Endothelial cell of umbilical vein (primary cell): ENCODE results near the gene TFAM. TPM values are rescaled to one million over a fixed set of nuclear protein-coding genes. Genes with fewer than 3 reads are reported as not detected.
"Not testable (repeated sequence)": the region's sequence is repeated elsewhere in the genome, so short reads cannot be mapped to it uniquely, and the experiment has no call there.

Source experiments
- BruUV-seq: library from RNA; stranded (reverse); fragments of 400-500 nt; replicated peaks from 2 replicates; lab custom pipeline; 2021; lab: Mats Ljungman, UMichigan
- CTCF ChIA-PET: fragments of 300-600, 350-600 bp; sonication (Branson Sonifier 250); formaldehyde crosslinking; loops from one replicate; lab custom pipeline; 2021; ENCODE audit warnings: antibody characterized with exemption, inconsistent platforms; lab: Charles Lee
- POLR2A ChIA-PET: fragments of 300-600, 350-600 bp; sonication (Branson Sonifier 250); formaldehyde crosslinking; loops from one replicate; lab custom pipeline; 2021; ENCODE audit warnings: antibody characterized with exemption, inconsistent platforms; lab: Charles Lee
- DNase-seq: peaks from one replicate; pipeline ENCODE4 v3.0.0-alpha.2; 2011; ENCODE audit warnings: low read depth, low spot score
- FAIRE-seq: peaks from 2 replicates; lab custom pipeline; 2011; peaks lifted over from hg19 to GRCh38; lab: Jason Lieb, UNC
- H2AFZ ChIP-seq: 2 replicates; pipeline ENCODE4 v1.6.0; 2012; ENCODE audit warnings: low read depth, low read length, control low read depth, inconsistent platforms
- H3K27ac ChIP-seq: 2 replicates; pipeline ENCODE4 v1.5.1; 2011; ENCODE audit warnings: low read depth, mild to moderate bottlenecking, control low read depth, low read length, moderate library complexity; ENCODE audit not compliant: insufficient read depth
- H3K27me3 ChIP-seq, 2 experiments: 2 replicates each; pipeline versions ENCODE4 v1.6.0 to v1.6.1; 2011; ENCODE audit warnings: low read length in 2 of 2, mixed read lengths in 1 of 2; ENCODE audit not compliant: control insufficient read depth in 2 of 2, insufficient read depth in 2 of 2
- H3K36me3 ChIP-seq, 2 experiments: 2 replicates in 1 of 2; 3 replicates in 1 of 2; pipeline ENCODE4 v1.5.1; 2011; ENCODE audit warnings: low read length in 2 of 2, mild to moderate bottlenecking in 1 of 2, moderate library complexity in 1 of 2; ENCODE audit not compliant: control insufficient read depth in 2 of 2, insufficient read depth in 2 of 2; ENCODE audit errors: extremely low read depth in 1 of 2
- H3K4me1 ChIP-seq: 3 replicates; pipeline ENCODE4 v1.5.1; 2011; ENCODE audit warnings: mild to moderate bottlenecking, low read length; ENCODE audit not compliant: control insufficient read depth, insufficient read depth; ENCODE audit errors: extremely low read depth
- H3K4me2 ChIP-seq: 2 replicates; pipeline ENCODE4 v1.6.1; 2011; ENCODE audit warnings: low read length, control low read depth, mixed read lengths; ENCODE audit not compliant: insufficient read depth
- H3K4me3 ChIP-seq, 3 experiments: fragments of 200-600 bp in 1 of 3; sonication (generic), shearing (Covaris generic) in 1 of 3; replicated peaks in 1 of 3; 2 replicates each; pipeline ENCODE4 v1.5.1; 2011 to 2016; ENCODE audit warnings: control low read depth in 3 of 3, low read length in 3 of 3, mild to moderate bottlenecking in 2 of 3, inconsistent platforms in 1 of 3, low read depth in 1 of 3, moderate library complexity in 1 of 3; ENCODE audit not compliant: insufficient read depth in 1 of 3
- H3K79me2 ChIP-seq: 2 replicates; pipeline ENCODE4 v1.6.0; 2012; ENCODE audit warnings: low read length, inconsistent platforms; ENCODE audit not compliant: control insufficient read depth, insufficient read depth
- H3K9ac ChIP-seq: replicated peaks from 2 replicates; pipeline ENCODE3; 2011; ENCODE audit warnings: low read length, control low read depth; ENCODE audit not compliant: insufficient read depth; ENCODE audit errors: extremely low read depth
- H3K9me1 ChIP-seq: replicated peaks from 3 replicates; pipeline ENCODE4 v1.6.0; 2011; ENCODE audit warnings: mild to moderate bottlenecking, low read length; ENCODE audit not compliant: control insufficient read depth, insufficient read depth; ENCODE audit errors: extremely low read depth
- H3K9me3 ChIP-seq: replicated peaks from 2 replicates; pipeline ENCODE4 v1.5.1; 2012; ENCODE audit warnings: low read length, inconsistent platforms; ENCODE audit not compliant: control insufficient read depth, insufficient read depth
- H4K20me1 ChIP-seq: replicated peaks from 2 replicates; pipeline ENCODE3; 2011; ENCODE audit warnings: mild to moderate bottlenecking, low read length; ENCODE audit not compliant: control insufficient read depth, insufficient read depth; ENCODE audit errors: extremely low read depth
- EZH2 ChIP-seq: IDR thresholded peaks from 2 replicates; pipeline ENCODE4 v1.6.1; 2012; ENCODE audit warnings: borderline replicate concordance, low read depth, mild to moderate bottlenecking, moderate library complexity, low read length, inconsistent platforms; ENCODE audit not compliant: severe bottlenecking
- POLR2A ChIP-seq: IDR thresholded peaks from 2 replicates; pipeline ENCODE4 v1.6.1; 2012; ENCODE audit warnings: low read depth, mild to moderate bottlenecking, control low read depth, low read length
- dilution Hi-C: fragments of 300-500 bp; cut with MboI; formaldehyde crosslinking; loops from one replicate; pipeline ENCODE4 v1.15.0; 2019; ENCODE audit warnings: low sequenced_read_pairs; ENCODE audit not compliant: extremely low pct_ligation_motif_present
- intact Hi-C: fragments of 100-400 bp; cut with micrococcal nuclease; formaldehyde crosslinking; loops from one replicate; pipeline ENCODE4 v1.10.0; 2022
- polyA plus RNA-seq, 4 experiments: library from polyadenylated mRNA; depleted of rRNA in 3 of 4; stranded (reverse) in 3 of 4; unstranded in 1 of 4; fragments of >200 nt; gene quantifications; 2 replicates each; pipeline versions ENCODE4 v1.2.1 to v1.2.3, GENCODE V29; 2011 to 2012; ENCODE audit warnings: missing spikeins in 1 of 4
- total RNA-seq: library from RNA; stranded (reverse); gene quantifications from 2 replicates; pipeline ENCODE4 v1.2.3, GENCODE V29; 2021

Gene TFAM
- total and polyA plus RNA-seq, 2 donors (not counting 3 experiments of a cell fraction or from before 2014, with no cell fraction given) = 21.3 to 45.1 TPM

GRCh38 chr10:58415757-58416156, 30.5 kb downstream of the TFAM start:
- H3K79me2 ChIP-seq = no peaks in the 10 kb centered on the region
- H2AFZ ChIP-seq = no peak overlapping the region
- ChIA-PET POLR2A (no interaction called here), CTCF (no interaction called here)
- DNase-seq (no peak), FAIRE-seq (no peak)
- no peak overlapping the region for H3K4me3 ChIP-seq
- no peaks in the 10 kb centered on the region for H3K9me3 ChIP-seq
- dilution Hi-C loops = no loop called here
- intact Hi-C loops = no loop called here
- H4K20me1 ChIP-seq = no peaks in the 10 kb centered on the region
- H3K9me1 ChIP-seq = no peaks in the 10 kb centered on the region
- TF ChIP-seq POLR2A = no peak
- TF ChIP-seq EZH2 = no peak
- no peaks in the 10 kb centered on the region for H3K4me1 ChIP-seq
- H3K9ac ChIP-seq = no peak overlapping the region
- BruUV-seq = no TSS peak
- H3K27ac ChIP-seq = no peak overlapping the region
- no peak overlapping the region for H3K4me2 ChIP-seq
- H3K36me3 ChIP-seq = no peaks in the 10 kb centered on the region
- no peaks in the 10 kb centered on the region for H3K27me3 ChIP-seq

- POLR2A ChIA-PET, FAIRE-seq, dilution Hi-C loops, intact Hi-C loops, DNase-seq, CTCF ChIA-PET, H3K27me3 ChIP-seq, H3K27ac ChIP-seq, H3K36me3 ChIP-seq, H3K4me2 ChIP-seq, H2AFZ ChIP-seq, BruUV-seq, H3K4me3 ChIP-seq, H3K9me1 ChIP-seq, H3K79me2 ChIP-seq, H3K9ac ChIP-seq, H3K4me1 ChIP-seq, H3K9me3 ChIP-seq, H4K20me1 ChIP-seq: not testable (repeated sequence)
Observed at GRCh38 chr10:58417902-58418301, 32.7 kb downstream of the TFAM start.
